ENCODE measurements around the gene TENT5C. TPM values are rescaled to one million over a fixed set of nuclear protein-coding genes. Genes with fewer than 3 reads are reported as not detected.

Gene TENT5C
- total and polyA plus RNA-seq, 3 experiments from 2014 or later, result 3.7 to 12.6 (median 4.1) TPM

DNA sequence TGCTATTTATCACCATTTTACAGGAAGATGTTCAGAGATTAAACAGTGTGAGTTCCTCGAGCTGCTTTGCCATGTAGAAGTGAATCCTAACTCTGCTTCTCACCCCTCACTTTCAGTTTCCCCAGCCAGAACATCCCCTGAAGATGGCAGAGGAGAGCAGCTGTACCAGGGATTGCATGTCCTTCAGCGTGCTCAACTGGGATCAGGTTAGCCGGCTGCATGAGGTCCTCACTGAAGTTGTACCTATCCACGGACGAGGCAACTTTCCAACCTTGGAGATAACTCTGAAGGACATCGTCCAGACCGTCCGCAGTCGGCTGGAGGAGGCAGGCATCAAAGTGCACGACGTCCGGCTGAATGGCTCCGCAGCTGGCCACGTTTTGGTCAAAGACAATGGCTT, 16.9 kb downstream of the TENT5C start:
- DNase-seq, result no peak
- Mint-ChIP-seq H3K36me3 (peaks cover 24 to 83% (median 30%) of the 10 kb centered on the region in 3 donors), H3K4me1 (peaks cover 53 to 98% (median 82%) of the 10 kb centered on the region in 3 donors), H3K27ac (peak overlapping the region in 5 of 8 donors; percentile 30 to 72 (median 51)), H3K27me3 (no peaks in the 10 kb centered on the region), H3K9me3 (no peaks in the 10 kb centered on the region), H3K4me3 (peak overlapping the region in 5 of 7 donors; percentile 38 to 65 (median 45))
- POLR2A ChIA-PET, result no interaction called here
- no peaks in the 10 kb centered on the region for H3K9me3 ChIP-seq (ENCODE audit: low read length)
- H3K27ac ChIP-seq (ENCODE audit: low read depth, low read length), result no peak overlapping the region
- no peak overlapping the region for H3K4me3 ChIP-seq (ENCODE audit: low read length)
- peaks cover 4% of the 10 kb centered on the region for H3K4me1 ChIP-seq (ENCODE audit: insufficient read depth, low read length)
- H3K27me3 ChIP-seq (ENCODE audit: insufficient read depth, low read length, poor library complexity, severe bottlenecking), result no peaks in the 10 kb centered on the region
- peaks cover 18% of the 10 kb centered on the region for H3K36me3 ChIP-seq (ENCODE audit: insufficient read depth, low read length)
- CTCF ChIA-PET, result interaction anchor here (0.6 to 1.2 kb wide), 2 partner anchors 33 to 52 kb away, joined by 3 read pairs; no protein-coding TSS in a partner anchor

DNA sequence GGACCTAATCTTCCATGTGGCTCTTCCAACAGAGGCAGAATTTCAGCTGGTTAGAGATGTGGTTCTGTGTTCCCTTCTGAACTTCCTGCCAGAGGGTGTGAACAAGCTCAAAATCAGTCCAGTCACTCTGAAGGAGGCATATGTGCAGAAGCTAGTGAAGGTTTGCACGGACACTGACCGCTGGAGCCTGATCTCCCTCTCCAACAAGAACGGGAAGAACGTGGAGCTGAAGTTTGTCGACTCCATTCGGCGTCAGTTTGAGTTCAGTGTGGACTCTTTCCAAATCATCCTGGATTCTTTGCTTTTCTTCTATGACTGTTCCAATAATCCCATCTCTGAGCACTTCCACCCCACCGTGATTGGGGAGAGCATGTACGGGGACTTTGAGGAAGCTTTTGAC, 17.3 kb downstream of the TENT5C start:
- CTCF ChIA-PET, result interaction anchor here (1.2 kb wide), 1 partner anchor 51 kb away, joined by 3 read pairs; no protein-coding TSS in a partner anchor
- Mint-ChIP-seq H3K27me3 (no peaks in the 10 kb centered on the region), H3K4me3 (peak overlapping the region in 1 of 7 donors; percentile 35), H3K27ac (peak overlapping the region in 2 of 8 donors; percentile 30 to 43), H3K4me1 (peaks cover 50 to 96% (median 82%) of the 10 kb centered on the region in 3 donors), H3K9me3 (no peaks in the 10 kb centered on the region), H3K36me3 (peaks cover 24 to 81% (median 30%) of the 10 kb centered on the region in 3 donors)
- DNase-seq, result no peak
- POLR2A ChIA-PET, result no interaction called here
- H3K4me3 ChIP-seq (ENCODE audit: low read length), result no peak overlapping the region
- peaks cover 18% of the 10 kb centered on the region for H3K36me3 ChIP-seq (ENCODE audit: insufficient read depth, low read length)
- no peaks in the 10 kb centered on the region for H3K27me3 ChIP-seq (ENCODE audit: insufficient read depth, low read length, poor library complexity, severe bottlenecking)
- no peaks in the 10 kb centered on the region for H3K9me3 ChIP-seq (ENCODE audit: low read length)
- H3K4me1 ChIP-seq (ENCODE audit: insufficient read depth, low read length), result peaks cover 4% of the 10 kb centered on the region
- no peak overlapping the region for H3K27ac ChIP-seq (ENCODE audit: low read depth, low read length)

DNA sequence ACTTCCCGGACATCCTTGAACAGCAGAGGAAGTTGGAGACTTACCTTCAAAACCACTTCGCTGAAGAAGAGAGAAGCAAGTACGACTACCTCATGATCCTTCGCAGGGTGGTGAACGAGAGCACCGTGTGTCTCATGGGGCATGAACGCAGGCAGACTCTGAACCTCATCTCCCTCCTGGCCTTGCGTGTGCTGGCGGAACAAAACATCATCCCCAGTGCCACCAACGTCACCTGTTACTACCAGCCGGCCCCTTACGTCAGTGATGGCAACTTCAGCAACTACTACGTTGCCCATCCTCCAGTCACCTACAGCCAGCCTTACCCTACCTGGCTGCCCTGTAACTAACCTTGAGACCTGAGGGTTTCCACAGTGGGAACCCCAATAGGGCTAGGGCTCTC, 17.9 kb downstream of the TENT5C start:
- CTCF ChIA-PET, result interaction anchor here (1.2 kb wide), 1 partner anchor 51 kb away, joined by 3 read pairs; no protein-coding TSS in a partner anchor
- Mint-ChIP-seq H3K36me3 (peaks cover 26 to 82% (median 31%) of the 10 kb centered on the region in 3 donors), H3K4me1 (peaks cover 46 to 91% (median 80%) of the 10 kb centered on the region in 3 donors), H3K9me3 (no peaks in the 10 kb centered on the region), H3K27me3 (no peaks in the 10 kb centered on the region), H3K27ac (peak overlapping the region in 2 of 8 donors; percentile 34 to 41), H3K4me3 (peak overlapping the region in 2 of 7 donors; percentile 23 to 40)
- POLR2A ChIA-PET, result no interaction called here
- Histone ChIP-seq H3K9me3 (ENCODE audit: low read length) (no peaks in the 10 kb centered on the region), H3K4me1 (ENCODE audit: insufficient read depth, low read length) (peaks cover 4% of the 10 kb centered on the region), H3K36me3 (ENCODE audit: insufficient read depth, low read length) (peaks cover 18% of the 10 kb centered on the region), H3K4me3 (ENCODE audit: low read length) (no peak overlapping the region), H3K27me3 (ENCODE audit: insufficient read depth, low read length, poor library complexity, severe bottlenecking) (no peaks in the 10 kb centered on the region), H3K27ac (ENCODE audit: low read depth, low read length) (no peak overlapping the region)
- no peak for DNase-seq

DNA sequence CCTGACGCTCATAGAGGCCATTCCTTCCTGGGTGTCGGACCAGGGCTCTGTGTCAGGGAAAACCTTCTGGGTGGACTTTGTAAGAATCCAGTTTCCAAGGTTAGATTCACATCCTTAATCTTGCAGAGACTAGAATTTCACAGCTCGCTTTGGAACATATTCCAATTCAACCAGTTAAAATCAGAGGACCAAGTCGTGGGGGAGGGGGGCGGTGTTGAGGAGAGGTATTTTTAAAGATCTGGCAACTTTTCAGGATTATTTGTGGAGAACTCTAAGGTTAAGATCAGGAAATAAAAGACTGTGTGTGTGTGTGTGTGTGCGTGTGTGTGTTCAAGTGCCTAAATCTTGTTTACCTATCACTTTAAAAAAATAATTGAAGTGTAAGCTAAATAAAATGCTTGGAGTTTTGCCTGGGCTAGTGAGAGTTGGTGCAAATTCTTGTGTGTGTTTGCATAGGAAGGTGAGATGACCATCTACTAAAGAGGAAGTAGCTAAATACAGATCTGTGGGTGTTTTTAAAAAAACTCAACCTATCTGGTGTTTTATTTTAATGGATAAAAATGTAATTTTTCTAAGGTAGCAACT, 21.8 kb downstream of the TENT5C start:
- Histone ChIP-seq H3K27me3 (ENCODE audit: insufficient read depth, low read length, poor library complexity, severe bottlenecking) (no peaks in the 10 kb centered on the region), H3K9me3 (ENCODE audit: low read length) (no peaks in the 10 kb centered on the region), H3K4me3 (ENCODE audit: low read length) (no peak overlapping the region), H3K27ac (ENCODE audit: low read depth, low read length) (no peak overlapping the region), H3K36me3 (ENCODE audit: insufficient read depth, low read length) (peaks cover 17% of the 10 kb centered on the region), H3K4me1 (ENCODE audit: insufficient read depth, low read length) (peaks cover 4% of the 10 kb centered on the region)
- H3K27me3 Mint-ChIP-seq, result no peaks in the 10 kb centered on the region
- no peak for DNase-seq
- H3K27ac Mint-ChIP-seq, result peak overlapping the region in 3 of 8 donors; percentile 8 to 31 (median 19)
- no peaks in the 10 kb centered on the region for H3K9me3 Mint-ChIP-seq
- H3K36me3 Mint-ChIP-seq, result peaks cover 33 to 62% (median 37%) of the 10 kb centered on the region in 3 donors
- POLR2A ChIA-PET, result interaction anchor here (0.8 to 1.0 kb wide), 2 partner anchors 28 to 37 kb away, joined by 3 read pairs; no protein-coding TSS in a partner anchor
- CTCF ChIA-PET, result interaction anchor here (0.9 to 1.2 kb wide), 4 partner anchors 29 to 127 kb away, joined by 3 to 4 read pairs (median 3); no protein-coding TSS in a partner anchor
- peaks cover 30 to 80% (median 70%) of the 10 kb centered on the region in 3 donors for H3K4me1 Mint-ChIP-seq
- H3K4me3 Mint-ChIP-seq, result no peak overlapping the region

DNA sequence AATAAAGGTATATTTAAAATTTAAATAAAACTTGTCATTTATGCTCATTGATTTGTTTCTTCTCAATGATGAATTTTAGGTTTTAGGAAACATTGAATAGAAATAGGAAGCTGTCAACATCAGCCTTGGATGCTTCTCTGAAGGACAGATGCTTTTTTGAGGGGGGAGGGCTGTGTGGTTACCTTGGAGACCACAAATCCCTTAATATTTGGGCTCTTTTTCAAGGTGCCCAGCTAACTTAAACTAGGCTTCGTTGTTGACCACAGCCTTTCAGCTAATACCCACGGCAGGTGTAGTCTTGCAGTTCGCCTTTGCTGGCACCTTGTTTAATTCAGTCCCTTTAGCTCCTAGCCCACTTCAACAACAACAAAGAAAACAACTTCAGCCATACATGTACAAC, 22.5 kb downstream of the TENT5C start:
- Histone ChIP-seq H3K4me3 (ENCODE audit: low read length) (no peak overlapping the region), H3K27ac (ENCODE audit: low read depth, low read length) (no peak overlapping the region), H3K9me3 (ENCODE audit: low read length) (no peaks in the 10 kb centered on the region), H3K27me3 (ENCODE audit: insufficient read depth, low read length, poor library complexity, severe bottlenecking) (no peaks in the 10 kb centered on the region), H3K36me3 (ENCODE audit: insufficient read depth, low read length) (peaks cover 10% of the 10 kb centered on the region), H3K4me1 (ENCODE audit: insufficient read depth, low read length) (peaks cover 4% of the 10 kb centered on the region)
- H3K27ac Mint-ChIP-seq, result peak overlapping the region in 3 of 8 donors; percentile 19 to 74 (median 48)
- H3K27me3 Mint-ChIP-seq, result no peaks in the 10 kb centered on the region
- no peak overlapping the region for H3K4me3 Mint-ChIP-seq
- POLR2A ChIA-PET, result interaction anchor here (1.0 kb wide), 1 partner anchor 36 kb away, joined by 3 read pairs; no protein-coding TSS in a partner anchor
- CTCF ChIA-PET, result interaction anchor here (1.0 to 1.4 kb wide), 5 partner anchors 10 to 130 kb away, joined by 3 to 4 read pairs (median 3); no protein-coding TSS in a partner anchor
- H3K9me3 Mint-ChIP-seq, result no peaks in the 10 kb centered on the region
- H3K36me3 Mint-ChIP-seq, result peaks cover 30 to 55% (median 33%) of the 10 kb centered on the region in 3 donors
- DNase-seq, result no peak
- peaks cover 29 to 76% (median 67%) of the 10 kb centered on the region in 3 donors for H3K4me1 Mint-ChIP-seq

DNA sequence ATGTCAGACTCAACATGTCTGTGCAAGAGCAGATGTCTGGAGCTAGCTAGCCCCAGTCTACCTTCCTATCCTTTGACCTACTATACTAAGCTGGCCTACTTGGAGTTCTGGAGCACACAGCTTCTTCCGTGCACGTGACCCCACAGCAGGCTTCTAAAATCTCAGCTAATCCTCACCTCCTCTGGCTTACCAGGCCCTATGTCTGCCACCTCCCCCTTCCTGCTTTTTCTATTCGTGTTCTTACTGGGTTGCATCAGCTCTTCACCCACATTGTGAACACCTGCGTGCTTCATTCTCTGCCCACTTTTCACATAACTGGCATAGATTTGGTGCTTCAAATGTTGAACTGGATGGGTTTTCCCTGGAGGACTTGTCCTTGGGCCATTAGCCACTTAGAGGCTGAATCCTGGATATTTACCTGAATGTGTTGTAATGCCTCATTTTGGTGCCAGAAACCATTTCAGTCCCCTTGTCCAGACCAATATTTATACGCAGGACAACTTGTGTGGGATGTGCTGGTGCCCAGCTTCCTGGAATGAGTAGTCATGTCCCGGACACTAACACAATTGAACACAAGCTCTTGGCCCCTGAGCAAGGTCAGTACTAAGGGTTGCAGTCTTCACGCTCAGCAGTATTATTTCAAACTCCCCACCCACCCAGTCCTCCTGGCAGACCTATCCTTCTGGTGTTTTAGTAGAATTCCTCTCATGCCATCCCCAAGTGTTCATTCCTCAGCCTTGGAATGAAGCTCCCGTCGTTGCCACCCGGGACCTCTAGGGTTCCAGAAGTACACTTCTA, 24.0 kb downstream of the TENT5C start:
- H3K27me3 ChIP-seq (ENCODE audit: insufficient read depth, low read length, poor library complexity, severe bottlenecking), result no peaks in the 10 kb centered on the region
- H3K9me3 ChIP-seq (ENCODE audit: low read length), result no peaks in the 10 kb centered on the region
- no peak overlapping the region for H3K4me3 ChIP-seq (ENCODE audit: low read length)
- peaks cover 4% of the 10 kb centered on the region for H3K4me1 ChIP-seq (ENCODE audit: insufficient read depth, low read length)
- Mint-ChIP-seq H3K27ac (peak overlapping the region in 6 of 8 donors; percentile 3 to 74 (median 28)), H3K4me3 (no peak overlapping the region), H3K9me3 (no peaks in the 10 kb centered on the region), H3K27me3 (no peaks in the 10 kb centered on the region), H3K36me3 (peaks cover 15 to 40% (median 22%) of the 10 kb centered on the region in 3 donors), H3K4me1 (peaks cover 27 to 63% (median 59%) of the 10 kb centered on the region in 3 donors)
- POLR2A ChIA-PET, result no interaction called here
- no peak overlapping the region for H3K27ac ChIP-seq (ENCODE audit: low read depth, low read length)
- H3K36me3 ChIP-seq (ENCODE audit: insufficient read depth, low read length), result no peaks in the 10 kb centered on the region
- DNase-seq, result no peak
- CTCF ChIA-PET, result interaction anchor here (1.9 to 2.3 kb wide), 2 partner anchors 36 to 44 kb away, joined by 5 to 9 read pairs; no protein-coding TSS in a partner anchor

DNA sequence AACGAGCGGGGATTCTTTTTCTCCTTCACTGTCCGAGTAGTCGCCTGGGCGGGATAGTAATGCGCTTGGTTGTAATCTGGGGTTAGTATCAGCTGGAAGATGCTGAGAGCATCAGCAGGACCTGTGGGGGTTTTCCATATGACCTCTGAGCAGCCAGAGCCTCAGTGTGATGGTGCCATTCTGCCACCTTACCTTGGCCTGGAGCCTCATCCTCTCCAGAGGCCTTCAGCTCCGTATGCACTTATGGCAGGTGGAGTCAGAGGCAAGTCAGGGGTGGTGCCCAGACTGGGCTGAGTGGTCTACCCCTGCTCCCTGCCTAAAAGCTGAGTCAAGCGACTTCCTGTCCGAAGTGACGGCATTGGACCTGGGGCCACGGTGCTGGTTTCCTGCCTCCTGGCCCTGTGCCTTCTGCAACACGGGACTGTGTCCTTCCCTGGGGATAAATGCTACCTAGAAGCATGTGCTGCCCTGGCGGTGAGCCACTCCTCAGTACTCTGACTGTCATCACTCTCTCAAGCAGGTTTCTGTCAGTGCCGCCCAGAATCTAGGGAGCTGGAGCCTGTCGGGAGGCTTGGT, 24.7 kb downstream of the TENT5C start:
- H3K9me3 ChIP-seq (ENCODE audit: low read length), result no peaks in the 10 kb centered on the region
- Mint-ChIP-seq H3K4me3 (no peak overlapping the region), H3K27ac (peak overlapping the region in 1 of 8 donors; percentile 4), H3K36me3 (peaks cover 9 to 33% (median 19%) of the 10 kb centered on the region in 3 donors), H3K27me3 (no peaks in the 10 kb centered on the region), H3K4me1 (peaks cover 27 to 56% (median 53%) of the 10 kb centered on the region in 3 donors), H3K9me3 (no peaks in the 10 kb centered on the region)
- ChIA-PET POLR2A (no interaction called here), CTCF (interaction anchor here (1.4 to 2.3 kb wide), 3 partner anchors 9 to 43 kb away, joined by 3 to 9 read pairs (median 5); no protein-coding TSS in a partner anchor)
- no peaks in the 10 kb centered on the region for H3K27me3 ChIP-seq (ENCODE audit: insufficient read depth, low read length, poor library complexity, severe bottlenecking)
- no peak overlapping the region for H3K27ac ChIP-seq (ENCODE audit: low read depth, low read length)
- no peak overlapping the region for H3K4me3 ChIP-seq (ENCODE audit: low read length)
- peaks cover 4% of the 10 kb centered on the region for H3K4me1 ChIP-seq (ENCODE audit: insufficient read depth, low read length)
- no peak for DNase-seq
- H3K36me3 ChIP-seq (ENCODE audit: insufficient read depth, low read length), result no peaks in the 10 kb centered on the region

Measured in CD8-positive, alpha-beta memory T cell (primary cell).